ENCODE results near the gene TRAM2.

- TF ChIP-seq CTCF (IDR thresholded peaks at IDR 0.05) (no peak), POLR2A (IDR thresholded peaks at IDR 0.05) (no peak)
These were observed 23.7 kb downstream of the TRAM2 start for GRCh38 chr6:52553158-52553557.

All from adrenal gland (tissue), 5 donors.